Pancreas (tissue), 10 donors: ENCODE measurements around the gene BDH1. TPM values are rescaled to one million over a fixed set of nuclear protein-coding genes. Genes with fewer than 3 reads are reported as not detected.

ENCODE experiments used
- ATAC-seq, 4 donors: fragments of 200-7000 bp; cut with Tn5 transposase; one replicate each; pipeline versions ENCODE4 v1.8.0 to v1.9.1; 2020; ENCODE audit warnings: mild to moderate bottlenecking in 4 of 4, moderate library complexity in 4 of 4
- DNase-seq, 6 donors: peaks; one replicate each; pipeline ENCODE4 v3.0.0-alpha.2; 2020
- FAIRE-seq: peaks from 2 replicates; lab custom pipeline; 2012; peaks lifted over from hg19 to GRCh38; lab: Jason Lieb, UNC
- H3K27ac ChIP-seq, 4 donors: fragments of 200-600 bp; sonication (generic); 1 replicate in 3 of 4; 2 replicates in 1 of 4; pipeline versions ENCODE4 v1.5.0 to v1.8.0; 2020
- H3K27me3 ChIP-seq, 4 donors: fragments of 200-600 bp; one replicate each; pipeline ENCODE4 v1.8.0; 2021
- H3K36me3 ChIP-seq, 3 donors: fragments of 200-600 bp; sonication (generic) in 1 of 3; one replicate each; pipeline versions ENCODE4 v1.5.0 to v1.8.0; 2020 to 2021
- H3K4me1 ChIP-seq, 3 donors: fragments of 200-600 bp; one replicate each; pipeline ENCODE4 v1.8.0; 2021
- H3K4me3 ChIP-seq, 4 donors: fragments of 200-600 bp; sonication (generic) in 2 of 4; one replicate each; pipeline versions ENCODE4 v1.5.0 to v1.8.0; 2020 to 2021
- H3K9me3 ChIP-seq, 4 donors: fragments of 200-600 bp; one replicate each; pipeline ENCODE4 v1.8.0; 2021
- WGBS, 2 donors: extraction: QIAGEN DNeasy Blood & Tissue Kit; methylation state at CpG; one replicate each; pipeline ENCODE4 v1.1.7; 2013; 5-methylcytosine and 5-hydroxymethylcytosine counted together
- intact Hi-C, 3 donors: fragments of 100-400 bp; cut with DNase I; formaldehyde crosslinking; loops; one replicate each; pipeline versions ENCODE4 v1.11.1 to v1.14.2; 2022
- polyA plus RNA-seq, 2 donors: library from polyadenylated mRNA; stranded (reverse); fragments of 200-250 nt; gene quantifications; one replicate each; pipeline ENCODE4 v1.2.3, GENCODE V29; 2013
- total RNA-seq, 6 donors: library from RNA; stranded (reverse); fragmentation: NEBNext Ultra II Directional in 4 of 6; extraction: Animal tissue kit (Norgen Biotek cat#: 25700) in 4 of 6; gene quantifications; one replicate each; pipeline versions ENCODE4 v1.2.1 to v1.2.4, GENCODE V29; 2021 to 2023
- TF ChIP-seq, protein P1 (sequence below), 4 donors: fragments of 200-600 bp; sonication (generic) in 3 of 4; IDR thresholded peaks; one replicate each; pipeline versions ENCODE4 v1.5.0 to v1.8.0; 2021; ENCODE audit warnings: antibody characterized with exemption in 4 of 4
- donor health status: healthy with polysubstance abuse.
- donor health status: DM: no; HTN: no; CAD: no; lungs with moderate emphysema.
- donor health status: DM: no; HTN: no; CAD: no.
- donor health status: control.
- donor health status: control.
- donor health status: Bipolar disorder and iron deficiency.
- donor health status: DM: yes; HTN: yes; CAD: no.
- donor health status: DM: no; HTN: no; CAD: no.
- donor health status: DM: no; HTN: no; CAD: no.
- donor health status: DM: yes; HTN: yes; CAD: no.

BDH1 gene
- total and polyA plus RNA-seq, 8 donors = 2.1 to 20.8 (median 8.3) TPM

DNA sequence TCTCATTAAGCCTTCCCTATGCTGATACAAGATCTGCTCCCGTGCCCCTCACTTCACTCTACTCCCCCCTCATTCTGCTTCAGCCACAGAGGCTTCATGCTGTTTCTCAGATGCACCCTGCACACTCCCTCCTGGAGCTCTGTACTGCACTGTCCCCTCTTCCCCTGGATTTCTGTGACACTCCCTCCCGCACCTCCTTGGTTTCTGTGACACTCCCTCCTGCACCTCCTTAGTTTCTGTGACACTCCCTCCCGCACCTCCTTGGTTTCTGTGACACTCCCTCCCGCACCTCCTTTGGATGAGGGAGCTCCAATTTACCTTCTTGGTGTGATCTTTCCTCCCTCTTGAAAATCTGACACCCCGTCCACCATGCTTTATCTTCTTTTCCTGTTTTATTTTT, 28.2 kb downstream of the BDH1 start:
- no peaks in the 10 kb centered on the region for H3K9me3 ChIP-seq
- H3K4me1 ChIP-seq = no peaks in the 10 kb centered on the region
- FAIRE-seq (no peak), DNase-seq (no peak), ATAC-seq (no peak)
- intact Hi-C loops = no loop called here
- TF ChIP-seq, protein P1, sequence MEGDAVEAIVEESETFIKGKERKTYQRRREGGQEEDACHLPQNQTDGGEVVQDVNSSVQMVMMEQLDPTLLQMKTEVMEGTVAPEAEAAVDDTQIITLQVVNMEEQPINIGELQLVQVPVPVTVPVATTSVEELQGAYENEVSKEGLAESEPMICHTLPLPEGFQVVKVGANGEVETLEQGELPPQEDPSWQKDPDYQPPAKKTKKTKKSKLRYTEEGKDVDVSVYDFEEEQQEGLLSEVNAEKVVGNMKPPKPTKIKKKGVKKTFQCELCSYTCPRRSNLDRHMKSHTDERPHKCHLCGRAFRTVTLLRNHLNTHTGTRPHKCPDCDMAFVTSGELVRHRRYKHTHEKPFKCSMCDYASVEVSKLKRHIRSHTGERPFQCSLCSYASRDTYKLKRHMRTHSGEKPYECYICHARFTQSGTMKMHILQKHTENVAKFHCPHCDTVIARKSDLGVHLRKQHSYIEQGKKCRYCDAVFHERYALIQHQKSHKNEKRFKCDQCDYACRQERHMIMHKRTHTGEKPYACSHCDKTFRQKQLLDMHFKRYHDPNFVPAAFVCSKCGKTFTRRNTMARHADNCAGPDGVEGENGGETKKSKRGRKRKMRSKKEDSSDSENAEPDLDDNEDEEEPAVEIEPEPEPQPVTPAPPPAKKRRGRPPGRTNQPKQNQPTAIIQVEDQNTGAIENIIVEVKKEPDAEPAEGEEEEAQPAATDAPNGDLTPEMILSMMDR (IDR thresholded peaks at IDR 0.05) = no peak
- H3K4me3 ChIP-seq = no peak overlapping the region
- no peak overlapping the region for H3K27ac ChIP-seq
- 94 to 99% methylated on average over 5 of the region's 5 CpGs for WGBS, 2 donors
- H3K27me3 ChIP-seq = no peaks in the 10 kb centered on the region
- no peaks in the 10 kb centered on the region for H3K36me3 ChIP-seq

DNA sequence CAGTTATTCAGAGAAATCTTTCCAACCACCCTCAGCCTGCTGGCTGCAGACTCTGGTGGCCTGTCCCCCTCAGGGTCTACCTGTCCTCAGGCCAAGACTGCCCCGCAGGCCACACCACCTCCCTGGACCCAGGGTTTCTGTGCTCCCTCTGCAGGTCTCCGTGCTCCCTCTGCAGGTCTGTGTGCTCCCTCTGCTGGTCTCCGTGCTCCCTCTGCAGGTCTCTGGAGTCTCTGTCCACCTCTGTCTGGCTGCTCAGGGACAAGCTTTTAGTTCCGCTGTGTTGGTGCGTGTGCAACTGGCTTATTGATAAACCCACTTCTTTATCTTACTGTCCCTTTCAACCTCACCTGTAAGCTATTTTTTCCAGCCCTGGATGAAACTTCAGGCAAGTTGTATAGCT, 30.1 kb downstream of the BDH1 start:
- FAIRE-seq = no peak
- 76 to 78% methylated on average over 5 of the region's 5 CpGs for WGBS, 2 donors
- DNase-seq = peak in 2 of 6 donors; percentile 22 to 31

DNA sequence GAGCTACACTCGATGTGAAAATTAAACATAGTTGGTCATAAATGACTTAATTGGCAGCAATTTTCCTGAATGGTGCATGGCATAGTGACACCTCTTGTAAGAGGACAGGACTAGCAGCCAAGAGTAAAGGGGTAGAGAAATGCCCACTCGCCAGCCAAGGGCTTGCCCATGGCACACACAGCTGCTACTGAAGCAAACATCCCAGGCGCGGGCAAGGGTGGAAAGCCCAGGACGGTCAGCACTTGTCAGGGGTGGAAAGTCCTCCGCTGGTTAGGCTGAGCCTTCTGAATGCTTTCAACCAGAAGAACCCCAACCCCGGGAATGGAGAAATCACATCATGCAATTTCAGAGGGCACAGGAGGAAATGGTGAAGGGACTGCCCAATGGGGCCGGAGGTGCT, 31.6 kb downstream of the BDH1 start:
- Histone ChIP-seq H3K36me3 (no peaks in the 10 kb centered on the region), H3K27me3 (no peaks in the 10 kb centered on the region), H3K4me3 (no peak overlapping the region), H3K4me1 (no peaks in the 10 kb centered on the region), H3K27ac (no peak overlapping the region), H3K9me3 (no peaks in the 10 kb centered on the region)
- WGBS, 2 donors = 88 to 93% methylated on average over 8 of the region's 8 CpGs
- ATAC-seq (no peak), FAIRE-seq (no peak), DNase-seq (peak in 1 of 6 donors; percentile 23)
- intact Hi-C loops = no loop called here
- TF ChIP-seq, protein P1 (IDR thresholded peaks at IDR 0.05) = no peak

More for the DNA sequence above, 30.1 kb downstream of the BDH1 start:
- intact Hi-C loops = no loop called here
- Histone ChIP-seq H3K9me3 (no peaks in the 10 kb centered on the region), H3K4me3 (no peak overlapping the region), H3K27me3 (no peaks in the 10 kb centered on the region), H3K27ac (no peak overlapping the region), H3K4me1 (no peaks in the 10 kb centered on the region), H3K36me3 (no peaks in the 10 kb centered on the region)
- TF ChIP-seq, protein P1 (IDR thresholded peaks at IDR 0.05) = no peak
- peak in 1 of 4 donors; percentile 33 for ATAC-seq

DNA sequence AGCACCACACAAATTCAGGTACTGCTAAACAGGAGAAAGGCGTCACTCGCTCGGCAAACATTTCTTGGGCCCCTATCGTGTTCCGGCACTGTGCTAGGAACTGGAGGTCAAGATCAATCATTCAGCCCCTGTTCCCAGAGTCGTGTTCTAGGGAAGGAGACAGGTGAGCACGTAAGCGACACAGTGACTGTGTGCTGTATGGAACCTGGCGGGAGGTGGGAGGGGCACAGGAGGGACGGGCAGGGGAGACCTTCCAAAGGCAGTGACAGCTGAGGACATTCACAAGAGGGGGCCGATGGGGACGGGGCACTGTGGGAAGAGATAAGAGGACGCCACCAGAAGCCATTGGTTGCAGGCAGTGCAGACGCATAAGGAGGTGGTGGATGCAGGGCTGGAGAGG, 32.2 kb downstream of the BDH1 start:
- H3K27ac ChIP-seq = no peak overlapping the region
- H3K9me3 ChIP-seq = no peaks in the 10 kb centered on the region
- no peaks in the 10 kb centered on the region for H3K4me1 ChIP-seq
- DNase-seq (peak in 2 of 6 donors; percentile 21 to 28), FAIRE-seq (no peak), ATAC-seq (no peak)
- H3K36me3 ChIP-seq = no peaks in the 10 kb centered on the region
- H3K27me3 ChIP-seq = no peaks in the 10 kb centered on the region
- WGBS, 2 donors = 84 to 86% methylated on average over 14 of the region's 14 CpGs
- TF ChIP-seq, protein P1 (IDR thresholded peaks at IDR 0.05) = no peak
- no peak overlapping the region for H3K4me3 ChIP-seq
- intact Hi-C loops = no loop called here

DNA sequence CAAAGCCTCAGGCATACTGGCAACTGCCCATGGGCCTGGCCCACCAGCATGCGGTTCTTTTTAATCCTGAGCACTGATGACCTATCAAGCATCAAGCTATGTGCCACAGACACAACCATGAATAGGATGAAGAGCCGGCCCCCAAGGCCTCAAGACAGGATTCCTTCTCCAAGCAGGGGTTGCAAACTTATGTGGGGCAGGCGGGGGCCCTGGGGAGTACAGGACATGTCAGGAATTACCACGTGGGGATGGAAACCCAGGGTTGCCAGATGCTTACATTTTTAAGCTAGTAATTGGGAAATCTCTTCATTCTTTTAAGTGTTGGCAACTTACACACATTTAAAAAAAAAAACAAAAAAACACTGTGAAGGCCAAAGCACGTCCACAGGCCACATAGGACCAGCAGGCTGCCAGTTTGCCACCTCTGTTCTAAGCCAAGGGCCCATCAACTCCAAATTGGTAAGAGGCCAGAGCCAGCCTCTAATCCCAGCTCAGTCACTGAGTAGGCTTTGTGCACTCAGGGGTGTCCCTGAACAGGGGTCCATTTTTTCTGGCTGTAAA, 32.8 kb downstream of the BDH1 start:
- ATAC-seq (no peak), FAIRE-seq (no peak), DNase-seq (peak in 1 of 6 donors; percentile 28)
- TF ChIP-seq, protein P1 (IDR thresholded peaks at IDR 0.05) = no peak
- intact Hi-C loops = no loop called here
- Histone ChIP-seq H3K27ac (no peak overlapping the region), H3K4me1 (no peaks in the 10 kb centered on the region), H3K9me3 (no peaks in the 10 kb centered on the region), H3K4me3 (no peak overlapping the region), H3K36me3 (no peaks in the 10 kb centered on the region), H3K27me3 (no peaks in the 10 kb centered on the region)
- WGBS, 2 donors = 86 to 91% methylated on average over 5 of the region's 5 CpGs
